ENCODE data around the gene CDON.
"Not testable (repeated sequence)": the region's sequence is repeated elsewhere in the genome, so short reads cannot be mapped to it uniquely, and the experiment has no call there.

CDON gene

GRCh38 chr11:126039485-126040271 lies 23.0 kb downstream of the CDON start:
- DNase-seq: no peak

- DNase-seq: no peak
Observed at GRCh38 chr11:126035718-126036117, 26.9 kb downstream of the CDON start.

- DNase-seq: no peak
Observed at GRCh38 chr11:126034933-126035425, 27.7 kb downstream of the CDON start.

- DNase-seq: no peak
Observed at GRCh38 chr11:126034039-126034932, 28.4 kb downstream of the CDON start.

- DNase-seq: no peak
Observed at GRCh38 chr11:126032375-126032774, 30.3 kb downstream of the CDON start.

GRCh38 chr11:126029805-126030204 lies 32.9 kb downstream of the CDON start:
- DNase-seq: no peak

GRCh38 chr11:126029237-126029636 lies 33.4 kb downstream of the CDON start:
- DNase-seq: no peak

- DNase-seq: not testable (repeated sequence)
Observed at GRCh38 chr11:126028534-126028933, 34.1 kb downstream of the CDON start.

GRCh38 chr11:126026579-126026978 lies 36.1 kb downstream of the CDON start:
- DNase-seq: no peak

- no peak for DNase-seq
Observed at GRCh38 chr11:126025822-126026221, 36.8 kb downstream of the CDON start.

- no peak for DNase-seq
Observed at GRCh38 chr11:126024123-126024522, 38.5 kb downstream of the CDON start.

GRCh38 chr11:126012852-126013251 lies 49.8 kb downstream of the CDON start:
- no peak for DNase-seq

- no peak for DNase-seq
Observed at GRCh38 chr11:126011754-126012153, 50.9 kb downstream of the CDON start.

GRCh38 chr11:126011265-126011664 lies 51.4 kb downstream of the CDON start:
- no peak for DNase-seq

GRCh38 chr11:126008956-126009355 lies 53.7 kb downstream of the CDON start:
- peak; percentile 1 to 31 for DNase-seq

GRCh38 chr11:126007238-126007637 lies 55.4 kb downstream of the CDON start:
- DNase-seq: no peak

- no peak for DNase-seq
Observed at GRCh38 chr11:126006068-126006467, 56.6 kb downstream of the CDON start.

GRCh38 chr11:126002181-126002580 lies 60.5 kb downstream of the CDON start:
- DNase-seq: no peak

- no peak for DNase-seq
Observed at GRCh38 chr11:125999234-125999880, 63.3 kb downstream of the CDON start.

- no peak for DNase-seq
Observed at GRCh38 chr11:125998267-125998666, 64.4 kb downstream of the CDON start.

GRCh38 chr11:125995313-125995712 lies 67.4 kb downstream of the CDON start:
- DNase-seq: no peak

GRCh38 chr11:125994509-125994908 lies 68.2 kb downstream of the CDON start:
- DNase-seq: no peak

- no peak for DNase-seq
Observed at GRCh38 chr11:125992893-125993292, 69.8 kb downstream of the CDON start.
